Activated gamma-delta T cell treated with anti-CD3 and anti-CD28 coated beads, Interleukin-2, amount 50 U/mL, for 16 hours (primary cell): Measurements from ENCODE around the gene PDLIM7.
"Not testable (repeated sequence)": the region's sequence is repeated elsewhere in the genome, so short reads cannot be mapped to it uniquely, and the experiment has no call there.

Experiments
- DNase-seq: peaks from one replicate; pipeline ENCODE4 v3.0.0-alpha.2; 2020; ENCODE audit warnings: low read depth

The PDLIM7 gene

GRCh38 chr5:177497292-177498012 is at the start of gene PDLIM7:
Gene PDLIM7, minus strand, starts transcription at chr5:177497604. Its CDS starts 1,092 bp downstream, at chr5:177496512.
- peak; percentile 91 for DNase-seq

- no peak for DNase-seq
Measured at GRCh38 chr5:177546258-177546741, 48.9 kb upstream of the PDLIM7 start.

- no peak for DNase-seq
Measured at GRCh38 chr5:177545487-177546257, 48.3 kb upstream of the PDLIM7 start.

DNA sequence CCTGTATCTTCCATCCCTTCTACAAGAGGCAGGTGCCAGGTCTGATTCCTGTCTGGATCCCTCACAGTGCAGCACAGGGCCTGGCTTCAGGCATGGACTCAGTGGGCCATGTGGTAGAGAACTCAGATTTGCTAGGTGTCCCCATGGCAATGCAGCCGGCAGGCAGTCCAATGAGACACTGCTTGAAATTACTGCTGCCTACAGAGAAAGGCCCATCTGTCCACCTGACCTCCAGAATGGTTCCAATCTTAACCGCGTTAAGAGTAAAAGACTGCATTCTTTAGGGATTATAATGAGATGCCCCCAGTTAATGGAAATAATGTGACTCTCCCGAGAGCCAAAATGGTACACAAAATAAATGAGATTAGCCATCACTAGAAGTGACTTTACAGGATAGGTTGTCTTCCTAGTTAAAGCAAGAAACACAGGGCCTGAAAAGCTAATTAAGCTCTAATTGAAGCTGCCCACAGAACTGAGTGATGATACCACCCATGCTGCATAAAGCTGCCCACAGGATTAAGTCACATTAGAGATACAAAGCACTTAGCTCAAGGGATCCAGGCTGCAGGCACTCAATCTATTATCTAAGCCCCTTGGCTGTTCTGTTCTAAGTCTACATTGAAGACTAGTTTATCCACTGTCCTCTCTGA is 45.5 kb upstream of the PDLIM7 start:
- DNase-seq, result no peak

DNA sequence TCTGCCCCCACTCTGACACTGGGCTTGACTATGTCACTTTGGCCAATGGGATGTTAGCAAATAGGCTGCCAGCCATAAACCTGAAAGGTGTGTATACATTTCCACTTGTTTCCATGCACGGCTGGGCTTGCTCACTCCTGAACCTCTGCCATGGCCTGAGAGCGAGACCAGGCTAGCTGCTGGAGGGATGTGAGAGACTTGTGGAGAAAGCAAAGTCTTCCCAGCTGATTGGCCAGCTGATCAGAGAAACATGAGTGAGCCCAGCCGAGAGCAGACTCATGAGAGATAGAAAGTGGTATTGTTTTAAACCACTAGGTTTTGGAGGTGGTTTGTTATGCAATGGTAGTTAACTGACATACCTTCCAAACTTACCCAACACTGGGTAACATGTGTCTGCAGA is 43.0 kb upstream of the PDLIM7 start:
- DNase-seq, result no peak

DNA sequence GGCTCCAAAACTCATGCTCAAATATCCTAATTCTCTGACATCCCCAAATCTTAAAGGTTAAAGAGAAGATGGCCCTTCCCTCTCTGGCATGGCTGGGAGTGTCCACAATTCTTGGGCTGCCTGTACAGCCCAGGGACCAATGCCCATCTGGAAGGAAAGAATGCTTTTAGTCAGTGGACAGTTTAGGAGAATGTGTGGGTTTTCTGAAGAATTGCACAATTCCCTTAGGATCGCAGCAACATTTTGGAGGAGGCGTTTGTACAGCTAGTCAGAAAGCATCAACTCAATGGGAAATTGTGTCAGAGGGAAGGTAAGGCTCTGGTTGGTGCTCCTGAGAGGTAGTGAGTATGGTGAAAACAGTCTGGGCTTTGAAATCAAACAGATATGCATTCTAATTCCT is 42.0 kb upstream of the PDLIM7 start:
- no peak for DNase-seq

GRCh38 chr5:177538876-177539275 is 41.5 kb upstream of the PDLIM7 start:
- DNase-seq, result no peak

GRCh38 chr5:177537389-177538361 is 40.3 kb upstream of the PDLIM7 start:
- no peak for DNase-seq

GRCh38 chr5:177536386-177536785 is 39.0 kb upstream of the PDLIM7 start:
- DNase-seq, result no peak

GRCh38 chr5:177535125-177535524 is 37.7 kb upstream of the PDLIM7 start:
- DNase-seq, result no peak

DNA sequence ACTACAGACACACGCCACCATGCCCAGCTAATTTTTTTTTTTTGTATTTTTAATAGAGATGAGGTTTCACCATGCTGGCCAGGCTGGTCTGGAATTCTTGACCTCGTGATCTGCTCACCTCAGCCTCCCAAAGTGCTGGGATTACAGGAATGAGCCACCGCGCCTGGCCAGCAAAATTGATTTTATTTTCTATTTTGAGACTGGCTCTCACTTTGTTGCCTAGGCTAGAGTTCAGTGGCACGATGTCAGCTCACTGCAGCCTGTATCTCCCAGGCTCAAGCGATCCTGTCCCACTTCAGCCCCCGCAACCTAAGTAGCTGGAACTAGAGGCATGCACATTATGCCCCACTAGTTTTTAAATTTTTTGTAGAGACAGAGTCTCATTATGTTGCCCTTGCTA is 37.0 kb upstream of the PDLIM7 start:
- not testable (repeated sequence) for DNase-seq

DNA sequence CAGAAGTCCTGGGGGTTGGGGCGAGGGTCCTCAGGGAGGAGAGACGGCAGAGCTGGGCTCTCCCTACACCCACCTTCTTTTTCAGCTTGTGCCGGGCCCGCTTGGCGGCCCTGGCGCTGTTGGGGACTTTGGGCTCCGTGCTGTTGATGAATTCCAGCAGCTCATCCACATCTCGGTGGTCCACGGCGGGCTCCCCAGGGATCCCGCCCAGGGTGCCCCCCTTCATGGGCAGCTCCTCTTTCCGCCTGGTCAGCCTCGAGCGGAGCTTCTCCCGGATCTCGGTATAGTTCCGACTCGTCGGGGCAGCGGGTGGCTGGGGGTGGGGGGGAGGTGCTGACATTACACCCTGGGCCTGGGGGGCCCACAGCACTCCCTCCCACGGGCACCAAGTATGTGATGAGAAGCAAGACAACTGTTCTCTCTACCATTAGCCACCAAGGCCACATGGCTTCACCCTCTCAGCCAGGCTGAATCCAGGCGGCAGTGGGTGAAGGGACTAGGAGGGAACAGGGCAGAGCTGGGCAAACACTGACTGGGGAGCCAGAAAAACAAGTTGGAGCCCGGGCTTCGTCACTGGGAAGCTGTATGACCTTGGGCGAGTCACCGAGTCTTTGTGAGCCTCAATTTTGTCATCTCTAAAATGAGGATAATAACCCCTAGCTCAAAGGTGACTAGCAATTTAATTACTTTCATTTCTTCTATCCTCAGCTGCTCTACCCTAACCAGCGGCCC is 34.0 kb upstream of the PDLIM7 start:
- no peak for DNase-seq

DNA sequence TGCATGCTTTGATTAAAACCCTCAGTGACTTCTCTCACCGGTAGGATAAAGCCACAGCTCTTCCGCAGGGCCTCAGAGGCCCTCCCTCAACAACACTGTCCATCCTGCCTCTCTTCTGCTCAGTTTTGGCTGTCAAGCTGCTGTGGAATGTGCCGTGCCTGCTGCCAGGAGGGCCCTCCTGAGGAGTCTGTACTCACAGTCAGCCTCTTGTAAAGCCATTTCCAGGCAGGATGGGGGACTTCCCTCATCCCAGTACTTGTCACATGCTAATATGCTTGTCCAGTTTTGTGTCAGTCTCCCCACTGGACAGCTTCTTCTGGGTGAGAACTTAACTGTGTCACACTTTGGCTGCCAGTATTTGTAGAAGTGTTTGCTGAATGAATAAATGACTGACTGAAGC is 33.2 kb upstream of the PDLIM7 start:
- no peak for DNase-seq

- DNase-seq, result no peak
Measured at GRCh38 chr5:177529247-177530203, 32.1 kb upstream of the PDLIM7 start.

DNA sequence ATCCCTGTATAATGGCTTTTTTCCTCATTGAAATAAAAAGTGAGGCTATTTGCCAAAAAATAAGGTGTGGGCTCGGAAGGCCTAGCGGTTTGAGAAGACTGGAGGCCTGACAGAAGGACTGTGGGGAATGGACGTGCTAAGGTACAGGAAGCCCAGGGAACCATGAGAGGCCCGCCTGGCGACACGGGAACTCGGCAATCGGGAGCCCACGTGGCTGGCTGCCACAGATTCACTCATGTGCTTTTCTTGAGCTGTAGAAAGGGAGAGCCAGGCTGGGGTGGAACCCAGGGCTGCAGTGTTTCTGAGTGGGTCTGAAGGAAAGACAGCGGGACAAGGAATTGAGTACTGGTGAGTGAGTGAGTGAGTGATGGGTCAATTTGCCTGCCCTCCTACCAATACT is 31.2 kb upstream of the PDLIM7 start:
- DNase-seq, result no peak

DNA sequence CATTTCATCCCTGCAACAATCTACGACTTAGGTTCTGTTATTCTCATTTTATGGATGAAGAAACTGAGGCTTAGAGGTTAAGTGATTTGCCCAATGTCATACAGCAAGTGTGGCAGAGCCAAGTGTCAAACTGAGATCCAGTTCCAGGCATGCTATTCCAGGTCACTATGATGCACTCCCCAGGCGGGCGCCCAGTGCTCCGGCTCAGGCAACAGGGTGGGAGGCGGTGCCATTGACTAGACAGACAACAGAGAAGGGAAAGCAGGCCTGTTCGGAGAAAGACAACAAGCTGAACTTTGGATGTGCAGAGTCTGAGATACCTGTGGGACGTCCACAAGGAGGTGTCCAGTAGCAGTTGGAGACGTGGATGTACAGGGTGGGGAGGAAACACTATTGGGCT is 30.2 kb upstream of the PDLIM7 start:
- DNase-seq, result no peak

DNA sequence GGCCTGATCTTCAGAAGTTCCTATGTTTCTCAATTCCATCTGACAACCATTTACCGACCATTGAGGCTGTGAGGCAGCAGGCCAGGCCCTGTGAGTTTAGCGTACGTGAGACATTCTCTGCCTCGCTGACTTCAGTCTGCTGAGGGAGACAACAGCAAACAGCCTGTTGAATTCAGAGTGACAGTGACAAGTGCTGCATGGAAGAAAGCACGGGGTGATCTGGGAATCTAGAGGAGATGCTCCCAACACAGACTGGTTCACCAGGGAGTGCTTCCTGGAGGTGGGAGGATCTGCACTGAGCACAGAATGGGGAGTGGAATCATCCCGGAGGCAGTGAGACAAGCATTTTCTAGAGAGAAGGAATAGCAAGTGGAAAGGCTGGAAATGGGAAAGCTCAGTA is 29.4 kb upstream of the PDLIM7 start:
- no peak for DNase-seq

GRCh38 chr5:177526191-177526590 is 28.8 kb upstream of the PDLIM7 start:
- no peak for DNase-seq

DNA sequence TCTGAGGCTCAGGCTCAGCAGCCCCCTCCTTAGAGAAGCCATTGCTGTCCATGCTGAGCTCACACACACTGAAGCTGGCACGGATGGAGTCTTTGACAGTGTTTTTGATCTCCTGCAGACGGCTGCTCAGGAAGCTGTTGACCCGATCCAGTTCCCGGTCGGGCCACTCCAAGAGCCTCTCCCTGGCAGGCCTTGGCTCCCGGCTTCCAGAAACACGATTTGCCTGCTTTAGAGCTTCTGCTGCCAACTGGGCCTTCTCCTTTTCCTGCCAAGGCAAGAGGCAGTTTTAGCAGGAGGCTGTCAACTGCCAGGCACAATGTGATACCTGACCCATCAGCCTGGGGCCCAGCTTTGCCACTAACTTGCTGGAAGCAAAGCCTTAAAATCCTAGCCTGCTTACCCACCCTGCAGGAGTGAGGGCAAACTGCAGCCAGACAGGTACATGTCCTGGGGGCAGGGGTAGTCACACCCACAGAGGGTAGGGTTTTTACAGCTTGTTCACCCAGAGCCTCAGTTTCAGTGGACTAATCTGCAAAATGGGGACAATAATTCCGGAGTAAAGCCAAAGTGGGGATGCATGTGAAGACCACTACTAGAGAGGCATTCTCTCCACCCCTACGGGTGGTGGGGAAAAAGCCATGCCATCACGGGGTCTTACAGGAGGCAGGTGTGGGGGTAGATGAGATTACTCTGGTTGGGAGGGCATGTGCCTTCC is 27.7 kb upstream of the PDLIM7 start:
- no peak for DNase-seq
